HG03460 (cell line): ENCODE results near the gene RFWD3.

Experiments
- ATAC-seq: cut with Tn5 transposase; IDR thresholded peaks from one replicate; pipeline ENCODE4 v1.9.1; 2021; ENCODE audit not compliant: unreplicated experiment

RFWD3 gene

DNA sequence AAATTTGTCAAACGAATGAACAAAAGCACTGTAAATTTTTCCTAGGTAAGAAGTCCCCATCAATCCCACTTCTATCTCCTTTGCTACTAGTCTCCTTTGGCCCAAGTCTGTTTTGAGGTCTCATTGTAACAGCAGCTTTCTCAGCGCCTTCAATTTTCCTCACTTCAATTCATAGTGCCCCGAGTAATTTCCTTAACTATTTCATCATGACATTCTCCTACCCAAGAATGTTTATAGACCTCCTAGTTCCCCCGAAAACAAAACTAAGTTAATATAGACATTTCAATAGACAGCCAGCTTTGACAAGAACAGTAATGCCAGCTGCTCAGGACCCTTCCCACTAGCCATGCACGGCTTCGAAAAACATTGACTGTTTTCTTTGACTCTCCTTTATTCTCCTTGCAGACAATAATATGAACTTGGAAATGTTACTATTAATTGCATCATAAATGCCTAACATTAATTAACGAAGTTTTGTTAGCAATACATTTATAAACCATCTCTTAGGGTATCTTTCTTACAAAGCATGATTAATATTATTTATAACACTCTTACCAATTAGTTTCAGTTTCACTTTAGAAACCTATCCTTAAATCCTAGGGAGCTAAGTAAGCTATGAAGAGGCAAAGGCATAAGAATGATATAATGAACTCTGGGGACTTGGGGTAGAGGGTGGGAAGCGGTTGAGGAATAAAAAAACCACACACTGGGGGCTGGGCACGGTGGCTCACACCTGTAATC, 82.6 kb downstream of the RFWD3 start:
- ATAC-seq = no peak

DNA sequence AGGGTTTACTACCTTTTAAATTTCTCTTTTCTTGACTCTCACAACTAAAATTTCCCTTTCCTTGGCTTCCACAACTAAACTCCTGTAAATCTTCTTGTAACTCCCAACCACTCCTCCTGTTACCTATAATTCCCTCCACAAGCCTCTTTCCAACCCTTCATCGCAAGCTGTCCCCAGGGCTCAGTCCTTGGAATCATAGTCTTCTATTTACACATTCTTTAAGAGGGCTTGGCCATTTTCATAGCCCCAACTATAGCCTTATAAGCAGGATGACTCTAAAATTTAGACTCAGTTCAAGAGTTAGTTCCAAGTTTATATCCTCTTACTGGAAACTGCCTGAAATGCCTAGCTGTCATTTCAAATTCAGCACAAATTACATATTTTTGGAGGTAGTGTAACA, 83.7 kb downstream of the RFWD3 start:
- ATAC-seq = no peak

DNA sequence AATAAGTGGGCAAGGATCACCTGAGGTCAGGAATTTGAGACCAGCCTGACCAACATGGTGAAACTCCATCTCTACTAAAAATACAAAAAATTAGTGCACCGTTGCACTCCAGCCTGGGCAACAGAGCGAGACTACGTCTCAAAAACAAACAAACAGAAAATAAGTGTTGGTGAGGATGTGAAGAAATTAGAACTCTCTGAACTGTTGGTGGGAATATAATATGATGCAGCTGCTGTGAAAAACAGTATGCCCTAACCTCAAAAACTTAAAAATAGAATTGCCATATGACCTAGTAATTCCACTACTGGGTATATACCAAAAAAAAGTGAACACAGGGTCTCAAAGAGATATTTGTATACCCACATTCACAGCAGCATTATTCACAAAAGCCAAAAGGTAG, 85.8 kb downstream of the RFWD3 start:
- no peak for ATAC-seq

- no peak for ATAC-seq
Observed at GRCh38 chr16:74578838-74579237, 87.8 kb downstream of the RFWD3 start.

DNA sequence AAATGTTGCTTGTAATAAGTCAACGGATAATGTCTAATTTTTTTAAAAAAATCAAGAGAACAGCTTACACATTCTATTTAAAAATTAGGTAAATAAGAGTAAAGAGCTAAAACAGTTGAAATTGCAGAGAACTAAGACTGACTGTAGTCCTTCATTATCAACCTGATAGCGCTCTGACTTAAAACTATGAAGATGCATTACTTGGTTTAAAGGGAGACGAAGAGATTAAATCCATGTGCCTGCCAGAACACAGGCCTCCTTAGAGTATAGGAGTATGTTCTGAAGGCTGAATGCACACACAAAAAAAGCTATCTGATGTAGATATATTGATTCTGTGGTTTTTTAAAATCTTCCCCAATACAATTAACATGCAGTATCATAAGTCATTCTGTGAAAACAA, 88.2 kb downstream of the RFWD3 start:
- ATAC-seq = no peak

DNA sequence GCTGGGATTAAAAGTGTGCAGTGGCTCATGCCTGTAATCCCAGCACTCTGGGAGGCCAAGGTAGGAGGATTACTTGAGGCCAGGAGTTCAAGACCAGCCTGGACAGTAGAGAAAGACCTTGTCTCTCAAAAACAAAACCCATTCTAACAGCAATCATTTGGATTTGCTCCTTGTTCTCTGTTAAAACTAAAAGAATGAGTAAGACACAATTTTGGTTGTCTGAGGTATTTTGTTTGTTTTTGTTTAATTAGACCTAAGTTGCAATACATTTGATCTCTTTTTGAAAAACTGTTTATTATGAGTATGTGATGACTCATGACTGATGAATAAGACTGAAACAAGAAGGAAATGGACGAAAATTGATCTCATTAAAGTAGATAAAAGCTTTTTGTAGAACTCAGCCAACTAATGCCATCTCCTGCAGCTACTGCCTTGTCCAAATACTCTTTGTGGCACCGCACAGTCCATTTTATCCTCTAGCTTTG, 88.8 kb downstream of the RFWD3 start:
- no peak for ATAC-seq

DNA sequence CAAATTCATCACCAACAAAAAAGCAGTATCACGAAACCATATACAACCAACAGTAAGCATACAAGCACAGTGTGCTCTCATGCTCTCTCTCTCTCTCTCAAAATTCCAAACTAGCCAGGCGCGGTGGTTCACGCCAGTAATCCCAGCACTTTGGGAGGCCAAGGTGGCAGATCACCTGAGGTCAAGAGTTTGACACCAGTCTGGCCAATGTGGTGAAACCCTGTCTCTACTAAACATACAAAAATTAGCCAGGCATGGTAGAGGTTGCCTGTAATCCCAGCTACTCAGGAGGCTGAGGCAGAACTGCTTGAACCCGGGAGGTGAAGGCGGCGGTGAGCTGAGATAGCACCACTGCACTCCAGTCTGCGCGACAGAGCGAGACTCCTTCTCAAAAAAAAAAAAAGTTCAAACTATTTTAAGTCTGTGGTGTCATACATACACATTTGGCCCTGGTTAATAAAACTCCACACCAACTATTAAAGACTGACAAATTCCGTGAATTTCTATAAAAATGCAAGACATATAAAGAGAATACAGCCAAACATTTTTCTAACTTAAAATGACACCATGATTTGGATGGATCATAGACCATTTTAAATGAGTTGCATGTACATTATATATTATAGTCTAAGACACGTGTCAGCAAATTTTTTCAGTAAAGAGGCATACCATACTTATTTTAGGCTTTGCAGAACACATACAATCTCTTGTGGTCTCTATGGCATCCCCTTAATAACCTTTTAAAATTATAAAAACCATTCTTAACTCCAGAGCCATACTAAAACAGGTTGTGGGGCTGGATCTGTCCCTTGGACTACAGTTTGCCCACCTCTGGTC, 90.7 kb downstream of the RFWD3 start:
- no peak for ATAC-seq

DNA sequence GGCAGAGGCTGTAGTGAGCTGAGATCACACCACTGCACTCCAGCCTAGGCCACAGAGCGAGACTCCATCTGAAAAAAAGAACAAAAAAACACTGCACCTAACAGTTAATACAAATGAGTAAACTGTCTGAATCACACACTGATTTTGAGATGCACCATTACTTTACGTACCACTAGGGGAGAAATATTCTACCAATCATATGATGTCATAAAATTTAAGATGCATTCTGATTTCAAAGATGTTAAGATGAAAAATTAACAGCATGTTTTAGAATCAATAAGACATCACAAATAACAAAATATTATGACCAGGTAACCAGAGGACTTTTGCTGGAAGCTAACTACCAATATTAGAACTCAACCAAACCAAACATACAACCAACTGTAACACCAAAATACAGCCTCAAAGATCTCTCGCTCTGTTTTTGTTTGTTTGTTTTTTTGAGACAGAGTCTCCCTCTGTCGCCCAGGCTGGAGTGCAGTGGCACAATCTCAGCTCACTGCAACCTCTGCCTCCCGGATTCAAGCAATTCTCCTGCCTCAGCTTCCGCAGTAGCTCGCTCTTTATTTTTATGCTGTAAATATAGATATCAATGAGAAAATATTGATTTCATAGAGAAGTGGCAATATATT, 91.4 kb downstream of the RFWD3 start:
- no peak for ATAC-seq

DNA sequence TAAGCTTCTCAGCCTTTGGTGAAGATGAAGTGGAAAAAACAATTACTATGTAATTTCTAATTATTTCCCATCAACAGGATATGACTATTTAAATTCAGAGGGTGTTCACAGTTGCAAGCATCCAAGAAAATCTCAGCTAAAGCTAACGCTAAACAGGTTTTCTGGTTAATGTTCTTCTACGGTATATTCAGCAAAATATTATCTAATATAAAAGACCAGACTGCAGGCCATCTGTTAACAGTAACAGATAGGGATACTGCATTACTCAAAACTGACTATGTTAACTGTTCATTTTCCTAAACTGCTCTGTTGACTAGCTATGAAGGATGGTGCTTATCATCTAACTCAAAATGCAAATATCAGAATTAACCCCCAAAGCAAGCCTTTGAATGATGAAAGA, 92.5 kb downstream of the RFWD3 start:
- ATAC-seq = no peak

- ATAC-seq = no peak
Observed at GRCh38 chr16:74573622-74574021, 93.1 kb downstream of the RFWD3 start.
